ENCODE measurements around the gene NUP188. TPM values are rescaled to one million over a fixed set of nuclear protein-coding genes. Genes with fewer than 3 reads are reported as not detected.
"Not testable (repeated sequence)": the region's sequence is repeated elsewhere in the genome, so short reads cannot be mapped to it uniquely, and the experiment has no call there.

NUP188 gene
- total RNA-seq, 2 experiments from 2014 or later, result 128 to 130 TPM

- H3K36me3 Mint-ChIP-seq, result peaks cover 3% of the 10 kb centered on the region
- no peak for DNase-seq
- no peaks in the 10 kb centered on the region for H3K9me3 Mint-ChIP-seq
- H3K4me1 Mint-ChIP-seq, result peaks cover 11% of the 10 kb centered on the region
- H3K27ac Mint-ChIP-seq, result peak overlapping the region; percentile 28
- no peak overlapping the region for H3K4me3 Mint-ChIP-seq
- no peaks in the 10 kb centered on the region for H3K27me3 Mint-ChIP-seq
Observed at GRCh38 chr9:129021091-129021490, 73.6 kb downstream of the NUP188 start.

- Mint-ChIP-seq H3K9me3 (no peaks in the 10 kb centered on the region), H3K27me3 (no peaks in the 10 kb centered on the region), H3K4me1 (peaks cover 18% of the 10 kb centered on the region), H3K36me3 (peaks cover 3% of the 10 kb centered on the region), H3K4me3 (no peak overlapping the region), H3K27ac (no peak overlapping the region)
- no peak for DNase-seq
Observed at GRCh38 chr9:129022037-129022436, 74.5 kb downstream of the NUP188 start.

- H3K4me1 Mint-ChIP-seq, result peaks cover 22% of the 10 kb centered on the region
- H3K4me3 Mint-ChIP-seq, result no peak overlapping the region
- H3K36me3 Mint-ChIP-seq, result peaks cover 3% of the 10 kb centered on the region
- no peaks in the 10 kb centered on the region for H3K9me3 Mint-ChIP-seq
- no peak for DNase-seq
- H3K27ac Mint-ChIP-seq, result no peak overlapping the region
- H3K27me3 Mint-ChIP-seq, result no peaks in the 10 kb centered on the region
Observed at GRCh38 chr9:129023036-129023907, 75.8 kb downstream of the NUP188 start.

- Mint-ChIP-seq H3K27me3 (no peaks in the 10 kb centered on the region), H3K9me3 (no peaks in the 10 kb centered on the region), H3K4me3 (no peak overlapping the region), H3K27ac (no peak overlapping the region), H3K4me1 (peaks cover 22% of the 10 kb centered on the region), H3K36me3 (peaks cover 3% of the 10 kb centered on the region)
- DNase-seq, result no peak
Observed at GRCh38 chr9:129023908-129024233, 76.4 kb downstream of the NUP188 start.

- Mint-ChIP-seq H3K27me3 (no peaks in the 10 kb centered on the region), H3K9me3 (no peaks in the 10 kb centered on the region), H3K27ac (peak overlapping the region; percentile 70), H3K36me3 (peaks cover 2% of the 10 kb centered on the region), H3K4me1 (peaks cover 23% of the 10 kb centered on the region), H3K4me3 (peak overlapping the region; percentile 89)
- no peak for DNase-seq
Observed at GRCh38 chr9:129026442-129027223, 79.1 kb downstream of the NUP188 start.

- Mint-ChIP-seq H3K27ac (peak overlapping the region; percentile 70), H3K4me1 (peaks cover 19% of the 10 kb centered on the region), H3K36me3 (no peaks in the 10 kb centered on the region), H3K27me3 (no peaks in the 10 kb centered on the region), H3K9me3 (no peaks in the 10 kb centered on the region), H3K4me3 (peak overlapping the region; percentile 89)
- no peak for DNase-seq
Observed at GRCh38 chr9:129027224-129027684, 79.8 kb downstream of the NUP188 start.

GRCh38 chr9:129027685-129028191 is 80.2 kb downstream of the NUP188 start:
- peaks cover 19% of the 10 kb centered on the region for H3K4me1 Mint-ChIP-seq
- no peaks in the 10 kb centered on the region for H3K36me3 Mint-ChIP-seq
- peak; percentile 81 for DNase-seq
- H3K27me3 Mint-ChIP-seq, result no peaks in the 10 kb centered on the region
- peak overlapping the region; percentile 70 for H3K27ac Mint-ChIP-seq
- no peaks in the 10 kb centered on the region for H3K9me3 Mint-ChIP-seq
- peak overlapping the region; percentile 89 for H3K4me3 Mint-ChIP-seq

GRCh38 chr9:129028192-129028966 is 80.9 kb downstream of the NUP188 start, which contains the start of gene SH3GLB2:
SH3GLB2 (minus strand) TSS chr9:129028331; CDS start chr9:129028154, 177 bp downstream.
- peak within 1 kb of the TSS; percentile 70 for H3K27ac Mint-ChIP-seq
- DNase-seq, result peak; percentile 90
- H3K4me1 Mint-ChIP-seq, result peaks cover 19% of the 10 kb centered on the region
- peak within 1 kb of the TSS; percentile 89 for H3K4me3 Mint-ChIP-seq
- no peaks in the 10 kb centered on the region for H3K36me3 Mint-ChIP-seq
- no peaks in the 10 kb centered on the region for H3K9me3 Mint-ChIP-seq
- H3K27me3 Mint-ChIP-seq, result no peaks in the 10 kb centered on the region

GRCh38 chr9:129030191-129030590 is 82.7 kb downstream of the NUP188 start:
- no peak overlapping the region for H3K27ac Mint-ChIP-seq
- no peaks in the 10 kb centered on the region for H3K36me3 Mint-ChIP-seq
- no peaks in the 10 kb centered on the region for H3K27me3 Mint-ChIP-seq
- H3K4me1 Mint-ChIP-seq, result peaks cover 19% of the 10 kb centered on the region
- DNase-seq, result no peak
- no peak overlapping the region for H3K4me3 Mint-ChIP-seq
- H3K9me3 Mint-ChIP-seq, result no peaks in the 10 kb centered on the region

GRCh38 chr9:129031514-129031913 is 84.0 kb downstream of the NUP188 start:
- Mint-ChIP-seq H3K4me3 (no peak overlapping the region), H3K36me3 (no peaks in the 10 kb centered on the region), H3K4me1 (peaks cover 19% of the 10 kb centered on the region), H3K27me3 (no peaks in the 10 kb centered on the region), H3K27ac (no peak overlapping the region), H3K9me3 (no peaks in the 10 kb centered on the region)
- no peak for DNase-seq

GRCh38 chr9:129032541-129033159 is 85.2 kb downstream of the NUP188 start:
- Mint-ChIP-seq H3K27ac (no peak overlapping the region), H3K4me3 (no peak overlapping the region), H3K9me3 (no peaks in the 10 kb centered on the region), H3K36me3 (no peaks in the 10 kb centered on the region), H3K27me3 (no peaks in the 10 kb centered on the region), H3K4me1 (peaks cover 13% of the 10 kb centered on the region)
- no peak for DNase-seq

GRCh38 chr9:129033216-129033615 is 85.7 kb downstream of the NUP188 start:
- peaks cover 19% of the 10 kb centered on the region for H3K4me1 Mint-ChIP-seq
- H3K36me3 Mint-ChIP-seq, result no peaks in the 10 kb centered on the region
- no peaks in the 10 kb centered on the region for H3K9me3 Mint-ChIP-seq
- no peak overlapping the region for H3K4me3 Mint-ChIP-seq
- no peaks in the 10 kb centered on the region for H3K27me3 Mint-ChIP-seq
- DNase-seq, result no peak
- H3K27ac Mint-ChIP-seq, result no peak overlapping the region

GRCh38 chr9:129035838-129036237 is 88.3 kb downstream of the NUP188 start:
- not testable (repeated sequence) for H3K9me3 Mint-ChIP-seq, DNase-seq, H3K36me3 Mint-ChIP-seq, H3K27me3 Mint-ChIP-seq
- Mint-ChIP-seq H3K4me1 (peaks cover 18% of the 10 kb centered on the region), H3K27ac (peak overlapping the region; percentile 76), H3K4me3 (peak overlapping the region; percentile 98)

- Mint-ChIP-seq H3K4me3 (peak within 1 kb of the TSS; percentile 98), H3K27me3 (no peaks in the 10 kb centered on the region), H3K4me1 (peaks cover 18% of the 10 kb centered on the region), H3K27ac (peak within 1 kb of the TSS; percentile 76), H3K9me3 (no peaks in the 10 kb centered on the region), H3K36me3 (peaks cover 3% of the 10 kb centered on the region)
- peak; percentile 96 for DNase-seq
Observed at GRCh38 chr9:129036241-129036922, 88.9 kb downstream of the NUP188 start, which contains the start of gene MIGA2. MIGA2 (plus strand) TSS chr9:129036626; CDS start chr9:129040595, 3,969 bp downstream.
